Psoas muscle (tissue), 8 donors: ENCODE results near the gene HAPLN3. TPM values are rescaled to one million over a fixed set of nuclear protein-coding genes. Genes with fewer than 3 reads are reported as not detected.

Source experiments
- ATAC-seq, 4 donors: fragments of 200-7000 bp; cut with Tn5 transposase; one replicate each; pipeline ENCODE4 v1.9.1; 2020; ENCODE audit warnings: moderate library complexity in 3 of 4, mild to moderate bottlenecking in 2 of 4
- DNase-seq, 2 donors: peaks; one replicate each; pipeline ENCODE4 v3.0.0-alpha.2; 2020
- H3K27ac ChIP-seq: fragments of 200-600 bp; one replicate; pipeline ENCODE4 v1.8.0; 2022
- H3K27me3 ChIP-seq, 3 donors: fragments of 200-600 bp in 1 of 3; one replicate each; pipeline versions ENCODE4 v1.6.1 to v1.8.0; 2013 to 2022; ENCODE audit warnings: low read length in 2 of 3, mild to moderate bottlenecking in 2 of 3, moderate library complexity in 1 of 3; ENCODE audit not compliant: insufficient read depth in 3 of 3
- H3K36me3 ChIP-seq, 2 donors: fragments of 200-600 bp in 1 of 2; one replicate each; pipeline versions ENCODE4 v1.6.1 to v1.8.0; 2013 to 2022; ENCODE audit warnings: low read depth in 1 of 2, mild to moderate bottlenecking in 1 of 2, moderate library complexity in 1 of 2; ENCODE audit not compliant: insufficient read depth in 1 of 2
- H3K4me1 ChIP-seq: fragments of 200-600 bp; one replicate; pipeline ENCODE4 v1.8.0; 2022
- H3K4me3 ChIP-seq: fragments of 200-600 bp; one replicate; pipeline ENCODE4 v1.8.0; 2022; ENCODE audit warnings: mild to moderate bottlenecking
- H3K9me3 ChIP-seq: fragments of 200-600 bp; one replicate; pipeline ENCODE4 v1.8.0; 2022
- CTCF ChIP-seq: fragments of 200-600 bp; IDR thresholded peaks from one replicate; pipeline ENCODE4 v1.8.0; 2022; ENCODE audit warnings: antibody characterized with exemption
- WGBS, 3 donors: extraction: QIAGEN DNeasy Blood & Tissue Kit; methylation state at CpG; one replicate each; pipeline versions ENCODE4 v1.1.6 to v1.1.7; 2013; 5-methylcytosine and 5-hydroxymethylcytosine counted together
- intact Hi-C, 2 donors: fragments of 100-400 bp; cut with DNase I; formaldehyde crosslinking; loops; one replicate each; pipeline versions ENCODE4 v1.11.0 to v1.14.2; 2022
- polyA plus RNA-seq, 3 donors: library from polyadenylated mRNA; stranded (reverse); fragments of 200-250 nt; gene quantifications; one replicate each; pipeline ENCODE4 v1.2.3, GENCODE V29; 2013
- total RNA-seq, 4 donors: library from RNA; stranded (reverse); fragmentation: NEBNext Ultra II Directional in 2 of 4; extraction: Animal tissue kit (Norgen Biotek cat#: 25700) in 2 of 4; gene quantifications; one replicate each; pipeline versions ENCODE4 v1.2.1 to v1.2.4, GENCODE V29; 2021 to 2023
- donor health status: healthy with polysubstance abuse.
- donor health status: DM: no; HTN: no; CAD: no; lungs with moderate emphysema.
- donor health status: Bipolar disorder and iron deficiency.
- donor health status: healthy.
- donor health status: DM: yes; HTN: yes; CAD: no.
- donor health status: DM: no; HTN: no; CAD: no.
- donor health status: DM: no; HTN: no; CAD: no.
- donor health status: DM: yes; HTN: yes; CAD: no.

HAPLN3 gene
- total and polyA plus RNA-seq, 7 donors, result 1.2 to 5.8 (median 3.9) TPM

GRCh38 chr15:88906551-88906950 is 11.2 kb upstream of the HAPLN3 start:
- TF ChIP-seq CTCF, result no peak
- no peak for ATAC-seq
- WGBS, 3 donors, result 96 to 98% (median 97%) methylated on average over 7 of the region's 7 CpGs
- Histone ChIP-seq H3K27ac (peak overlapping the region; percentile 48), H3K9me3 (no peaks in the 10 kb centered on the region), H3K4me3 (no peak overlapping the region), H3K27me3 (no peaks in the 10 kb centered on the region), H3K4me1 (peaks cover 93% of the 10 kb centered on the region), H3K36me3 (peaks cover 9 to 83% of the 10 kb centered on the region in 2 donors)
- intact Hi-C loops, result loop anchor here (5.0 to 10.0 kb wide), 2 partner anchors 111 to 268 kb away; no protein-coding TSS in a partner anchor
- DNase-seq, result no peak

GRCh38 chr15:88906130-88906529 is 10.8 kb upstream of the HAPLN3 start:
- ATAC-seq, result no peak
- DNase-seq, result no peak
- WGBS, 3 donors, result 95 to 100% (median 97%) methylated on average over 1 of the region's 1 CpG
- intact Hi-C loops, result loop anchor here (5.0 to 10.0 kb wide), 2 partner anchors 111 to 269 kb away; no protein-coding TSS in a partner anchor
- no peak overlapping the region for H3K4me3 ChIP-seq
- H3K4me1 ChIP-seq, result peaks cover 93% of the 10 kb centered on the region
- TF ChIP-seq CTCF, result no peak
- H3K36me3 ChIP-seq, result peaks cover 9 to 87% of the 10 kb centered on the region in 2 donors
- H3K27me3 ChIP-seq, result no peaks in the 10 kb centered on the region
- H3K27ac ChIP-seq, result peak overlapping the region; percentile 48
- no peaks in the 10 kb centered on the region for H3K9me3 ChIP-seq

GRCh38 chr15:88905576-88905975 is 10.2 kb upstream of the HAPLN3 start:
- intact Hi-C loops, result loop anchor here (2.0 to 10.0 kb wide), 3 partner anchors 111 to 269 kb away; no protein-coding TSS in a partner anchor
- H3K27ac ChIP-seq, result peak overlapping the region; percentile 48
- no peak overlapping the region for H3K4me3 ChIP-seq
- no peak for ATAC-seq
- no peak for TF ChIP-seq CTCF
- peaks cover 89% of the 10 kb centered on the region for H3K4me1 ChIP-seq
- WGBS, 3 donors, result 85 to 90% (median 86%) methylated on average over 11 of the region's 11 CpGs
- DNase-seq, result no peak
- peaks cover 9 to 90% of the 10 kb centered on the region in 2 donors for H3K36me3 ChIP-seq
- no peaks in the 10 kb centered on the region for H3K27me3 ChIP-seq
- H3K9me3 ChIP-seq, result no peaks in the 10 kb centered on the region

GRCh38 chr15:88904624-88905327 is 9.4 kb upstream of the HAPLN3 start:
- DNase-seq (peak; percentile 81 to 91), ATAC-seq (peak; percentile 51 to 83 (median 74))
- peak; percentile 100 for TF ChIP-seq CTCF
- H3K4me3 ChIP-seq, result no peak overlapping the region
- H3K27me3 ChIP-seq, result no peaks in the 10 kb centered on the region
- H3K9me3 ChIP-seq, result no peaks in the 10 kb centered on the region
- H3K4me1 ChIP-seq, result peaks cover 81% of the 10 kb centered on the region
- H3K36me3 ChIP-seq, result peaks cover 9 to 93% of the 10 kb centered on the region in 2 donors
- peak overlapping the region; percentile 48 for H3K27ac ChIP-seq
- intact Hi-C loops, result loop anchor here (2.0 to 10.0 kb wide), 3 partner anchors 112 to 270 kb away; no protein-coding TSS in a partner anchor
- 19 to 31% (median 23%) methylated on average over 10 of the region's 10 CpGs for WGBS, 3 donors
